ENCODE measurements around the gene ONECUT1. TPM values are rescaled to one million over a fixed set of nuclear protein-coding genes. Genes with fewer than 3 reads are reported as not detected.

ONECUT1 gene
- total RNA-seq, 2 experiments from 2014 or later, result 0.15 to 0.25 TPM

DNA sequence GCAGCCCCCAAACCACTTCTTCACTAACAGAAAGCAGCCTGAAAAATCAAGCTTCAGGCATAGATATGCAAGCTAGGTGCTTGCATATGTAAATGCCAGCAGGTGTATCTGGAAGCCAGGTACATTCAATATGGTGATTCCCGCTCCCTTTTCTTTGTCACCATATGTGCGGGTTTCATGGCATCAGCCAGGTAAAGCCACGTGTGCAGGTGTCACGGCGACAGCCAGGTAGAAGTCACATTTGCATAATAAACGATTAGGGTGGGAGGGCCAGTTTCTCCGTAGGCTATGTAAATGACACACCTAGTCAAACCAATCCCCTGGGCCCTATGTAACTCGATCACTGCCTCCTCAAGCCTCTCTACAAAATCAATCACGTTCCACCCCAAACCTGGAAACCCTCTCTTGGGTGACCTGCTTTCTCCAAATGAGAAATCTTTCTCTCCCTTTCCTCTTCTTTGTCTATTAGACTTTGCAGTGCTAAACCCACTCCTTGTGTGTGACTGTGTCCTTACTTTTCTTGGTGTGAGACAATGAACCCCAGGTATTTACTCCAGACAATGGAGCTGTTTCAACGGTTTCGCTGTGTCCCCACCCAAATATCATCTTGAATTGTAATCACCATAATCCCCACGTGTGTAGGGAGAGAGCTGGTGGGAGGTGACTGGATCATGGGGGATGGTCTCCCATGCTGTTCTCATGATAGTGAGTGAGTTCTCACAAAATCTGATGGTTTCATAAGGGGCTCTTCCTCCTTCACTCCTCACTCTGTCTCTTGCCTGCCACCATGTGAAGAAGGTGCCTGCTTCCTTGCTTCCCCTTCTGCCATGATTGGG lies 44.6 kb downstream of the ONECUT1 start:
- CTCF ChIA-PET (ENCODE audit: unreplicated experiment), result no interaction called here
- no peaks in the 10 kb centered on the region for H3K9me2 ChIP-seq (ENCODE audit: insufficient read depth, low read length)
- POLR2A ChIA-PET, result no interaction called here
- H3K79me2 ChIP-seq (ENCODE audit: insufficient read depth, low read depth, low read length), result no peaks in the 10 kb centered on the region
- no peaks in the 10 kb centered on the region for H4K20me1 ChIP-seq (ENCODE audit: insufficient read depth, low read length)
- H3K4me1 ChIP-seq (ENCODE audit: insufficient read depth, low read length, poor library complexity, severe bottlenecking), result peaks cover 4% of the 10 kb centered on the region
- H3K27ac ChIP-seq (ENCODE audit: low read depth, low read length, poor library complexity, severe bottlenecking), result no peak overlapping the region
- no peak for DNase-seq (ENCODE audit: low spot score)
- no peak overlapping the region for H3K4me3 ChIP-seq (ENCODE audit: low read depth, low read length, poor library complexity, severe bottlenecking)
- no peak overlapping the region for H2AFZ ChIP-seq (ENCODE audit: low read length)
- intact Hi-C loops (cut with micrococcal nuclease; ENCODE audit: unreplicated experiment), result no loop called here
- no peaks in the 10 kb centered on the region for H3K9me3 ChIP-seq (ENCODE audit: low read length)
- H3K36me3 ChIP-seq (ENCODE audit: insufficient read depth, low read length), result no peaks in the 10 kb centered on the region
- TF ChIP-seq, protein P1, sequence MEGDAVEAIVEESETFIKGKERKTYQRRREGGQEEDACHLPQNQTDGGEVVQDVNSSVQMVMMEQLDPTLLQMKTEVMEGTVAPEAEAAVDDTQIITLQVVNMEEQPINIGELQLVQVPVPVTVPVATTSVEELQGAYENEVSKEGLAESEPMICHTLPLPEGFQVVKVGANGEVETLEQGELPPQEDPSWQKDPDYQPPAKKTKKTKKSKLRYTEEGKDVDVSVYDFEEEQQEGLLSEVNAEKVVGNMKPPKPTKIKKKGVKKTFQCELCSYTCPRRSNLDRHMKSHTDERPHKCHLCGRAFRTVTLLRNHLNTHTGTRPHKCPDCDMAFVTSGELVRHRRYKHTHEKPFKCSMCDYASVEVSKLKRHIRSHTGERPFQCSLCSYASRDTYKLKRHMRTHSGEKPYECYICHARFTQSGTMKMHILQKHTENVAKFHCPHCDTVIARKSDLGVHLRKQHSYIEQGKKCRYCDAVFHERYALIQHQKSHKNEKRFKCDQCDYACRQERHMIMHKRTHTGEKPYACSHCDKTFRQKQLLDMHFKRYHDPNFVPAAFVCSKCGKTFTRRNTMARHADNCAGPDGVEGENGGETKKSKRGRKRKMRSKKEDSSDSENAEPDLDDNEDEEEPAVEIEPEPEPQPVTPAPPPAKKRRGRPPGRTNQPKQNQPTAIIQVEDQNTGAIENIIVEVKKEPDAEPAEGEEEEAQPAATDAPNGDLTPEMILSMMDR (conservative IDR thresholded peaks at IDR 0.05; ENCODE audit: low read length), result no peak
- no peak for TF ChIP-seq EZH2phosphoT487 (IDR thresholded peaks at IDR 0.05; ENCODE audit: borderline replicate concordance, low read depth, low read length)
- H3K4me2 ChIP-seq (ENCODE audit: low read length), result no peak overlapping the region
- no TSS peak for BruUV-seq (replicated peaks)

DNA sequence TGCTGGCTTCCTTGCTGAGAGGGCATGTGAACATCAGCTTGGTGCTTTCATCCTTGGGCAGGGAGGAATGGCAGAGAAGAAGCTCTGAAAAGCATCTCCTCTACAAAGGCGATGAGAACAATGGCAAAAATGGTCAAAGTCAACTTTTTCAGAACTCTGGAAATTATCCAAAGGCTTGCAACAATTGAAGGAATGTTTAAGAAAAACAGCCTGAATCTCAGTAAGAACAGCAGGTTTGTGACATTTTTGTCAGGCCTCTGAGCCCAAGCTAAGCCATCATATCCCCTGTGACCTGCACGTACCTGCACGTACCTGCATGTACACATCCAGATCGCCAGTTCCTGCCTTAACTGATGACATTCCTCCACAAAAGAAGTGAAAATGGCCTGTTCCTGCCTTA lies 51.8 kb downstream of the ONECUT1 start:
- Histone ChIP-seq H3K4me3 (ENCODE audit: low read depth, low read length, poor library complexity, severe bottlenecking) (no peak overlapping the region), H3K4me2 (ENCODE audit: low read length) (no peak overlapping the region), H3K27ac (ENCODE audit: low read depth, low read length, poor library complexity, severe bottlenecking) (no peak overlapping the region), H4K20me1 (ENCODE audit: insufficient read depth, low read length) (no peaks in the 10 kb centered on the region), H3K9me2 (ENCODE audit: insufficient read depth, low read length) (no peaks in the 10 kb centered on the region), H3K36me3 (ENCODE audit: insufficient read depth, low read length) (no peaks in the 10 kb centered on the region; the same call in 1 of the 2 replicates), H2AFZ (ENCODE audit: low read length) (no peak overlapping the region), H3K79me2 (ENCODE audit: insufficient read depth, low read depth, low read length) (no peaks in the 10 kb centered on the region), H3K9me3 (ENCODE audit: low read length) (no peaks in the 10 kb centered on the region), H3K4me1 (ENCODE audit: insufficient read depth, low read length, poor library complexity, severe bottlenecking) (peaks cover 3% of the 10 kb centered on the region)
- ChIA-PET POLR2A (no interaction called here), CTCF (ENCODE audit: unreplicated experiment) (no interaction called here)
- intact Hi-C loops (cut with micrococcal nuclease; ENCODE audit: unreplicated experiment), result no loop called here
- DNase-seq (ENCODE audit: low spot score), result no peak
- BruUV-seq (replicated peaks), result no TSS peak
- TF ChIP-seq, protein P1 (conservative IDR thresholded peaks at IDR 0.05; ENCODE audit: low read length), result no peak
- no peak for TF ChIP-seq EZH2phosphoT487 (IDR thresholded peaks at IDR 0.05; ENCODE audit: borderline replicate concordance, low read depth, low read length)

DNA sequence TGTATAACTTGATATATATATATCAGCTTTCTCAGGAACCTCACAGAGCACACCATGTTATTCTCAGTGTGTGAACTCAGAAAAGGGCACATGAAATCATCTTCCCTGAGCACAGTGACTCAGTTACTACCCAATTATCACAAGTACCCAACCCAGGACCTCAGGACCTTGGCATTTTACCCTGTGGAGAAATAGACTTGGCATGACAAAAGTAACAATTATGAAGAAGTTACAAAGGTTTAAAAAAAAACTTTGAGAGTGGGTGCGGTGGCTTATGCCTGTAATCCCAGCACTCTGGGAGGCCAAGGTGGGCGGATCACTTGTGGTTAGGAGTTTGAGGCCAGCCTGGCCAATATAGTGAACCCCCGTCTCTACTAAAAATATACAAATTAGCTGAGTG lies 52.4 kb downstream of the ONECUT1 start:
- Histone ChIP-seq H3K27ac (ENCODE audit: low read depth, low read length, poor library complexity, severe bottlenecking) (no peak overlapping the region), H2AFZ (ENCODE audit: low read length) (no peak overlapping the region), H3K9me2 (ENCODE audit: insufficient read depth, low read length) (no peaks in the 10 kb centered on the region), H3K79me2 (ENCODE audit: insufficient read depth, low read depth, low read length) (no peaks in the 10 kb centered on the region), H3K36me3 (ENCODE audit: insufficient read depth, low read length) (no peaks in the 10 kb centered on the region; the same call in 1 of the 2 replicates), H3K4me2 (ENCODE audit: low read length) (no peak overlapping the region), H3K4me1 (ENCODE audit: insufficient read depth, low read length, poor library complexity, severe bottlenecking) (peaks cover 9% of the 10 kb centered on the region), H3K9me3 (ENCODE audit: low read length) (no peaks in the 10 kb centered on the region), H3K4me3 (ENCODE audit: low read depth, low read length, poor library complexity, severe bottlenecking) (no peak overlapping the region), H4K20me1 (ENCODE audit: insufficient read depth, low read length) (no peaks in the 10 kb centered on the region)
- intact Hi-C loops (cut with micrococcal nuclease; ENCODE audit: unreplicated experiment), result no loop called here
- TF ChIP-seq, protein P1 (conservative IDR thresholded peaks at IDR 0.05; ENCODE audit: low read length), result no peak
- TF ChIP-seq EZH2phosphoT487 (IDR thresholded peaks at IDR 0.05; ENCODE audit: borderline replicate concordance, low read depth, low read length), result no peak
- POLR2A ChIA-PET, result interaction anchor here (0.7 kb wide), 1 partner anchor 487 kb away, joined by 3 read pairs; no protein-coding TSS in a partner anchor
- CTCF ChIA-PET (ENCODE audit: unreplicated experiment), result no interaction called here
- no TSS peak for BruUV-seq (replicated peaks)
- no peak for DNase-seq (ENCODE audit: low spot score)

Measured in OCI-LY7 (cell line).